ENCODE measurements around the gene PTGER3. TPM values are rescaled to one million over a fixed set of nuclear protein-coding genes. Genes with fewer than 3 reads are reported as not detected.

The PTGER3 gene
- total RNA-seq, 1 experiment from 2014 or later, result 0.09 TPM

DNA sequence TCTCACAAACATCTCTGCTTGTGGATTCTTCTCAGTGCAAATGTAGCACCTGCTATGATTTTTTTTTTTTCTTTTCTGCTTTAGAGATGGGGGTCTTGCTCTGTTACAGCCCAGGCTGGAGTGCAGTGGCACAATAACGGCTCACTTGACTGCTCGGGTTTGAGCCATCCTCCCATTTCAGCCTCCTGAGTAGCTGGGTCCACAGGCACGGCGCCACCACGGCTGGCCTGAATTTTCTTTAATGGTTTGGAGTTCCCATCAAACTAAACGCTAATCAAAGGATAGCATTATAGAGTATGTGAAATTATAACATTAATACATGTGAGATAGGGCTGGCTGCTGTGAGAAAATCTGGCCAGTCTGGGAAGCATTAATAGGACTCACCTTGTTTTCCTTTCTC lies 7.2 kb upstream of the PTGER3 start:
- no peaks in the 10 kb centered on the region for H3K4me1 Mint-ChIP-seq (ENCODE audit: low read depth, unreplicated experiment)
- peaks cover 24% of the 10 kb centered on the region for H3K36me3 Mint-ChIP-seq (ENCODE audit: insufficient read depth, unreplicated experiment)
- peaks cover 20% of the 10 kb centered on the region for H3K27me3 Mint-ChIP-seq (ENCODE audit: unreplicated experiment)
- CTCF ChIA-PET, result no interaction called here
- no peak overlapping the region for H3K4me3 Mint-ChIP-seq (ENCODE audit: low read depth, unreplicated experiment)
- TF ChIP-seq, protein P1, sequence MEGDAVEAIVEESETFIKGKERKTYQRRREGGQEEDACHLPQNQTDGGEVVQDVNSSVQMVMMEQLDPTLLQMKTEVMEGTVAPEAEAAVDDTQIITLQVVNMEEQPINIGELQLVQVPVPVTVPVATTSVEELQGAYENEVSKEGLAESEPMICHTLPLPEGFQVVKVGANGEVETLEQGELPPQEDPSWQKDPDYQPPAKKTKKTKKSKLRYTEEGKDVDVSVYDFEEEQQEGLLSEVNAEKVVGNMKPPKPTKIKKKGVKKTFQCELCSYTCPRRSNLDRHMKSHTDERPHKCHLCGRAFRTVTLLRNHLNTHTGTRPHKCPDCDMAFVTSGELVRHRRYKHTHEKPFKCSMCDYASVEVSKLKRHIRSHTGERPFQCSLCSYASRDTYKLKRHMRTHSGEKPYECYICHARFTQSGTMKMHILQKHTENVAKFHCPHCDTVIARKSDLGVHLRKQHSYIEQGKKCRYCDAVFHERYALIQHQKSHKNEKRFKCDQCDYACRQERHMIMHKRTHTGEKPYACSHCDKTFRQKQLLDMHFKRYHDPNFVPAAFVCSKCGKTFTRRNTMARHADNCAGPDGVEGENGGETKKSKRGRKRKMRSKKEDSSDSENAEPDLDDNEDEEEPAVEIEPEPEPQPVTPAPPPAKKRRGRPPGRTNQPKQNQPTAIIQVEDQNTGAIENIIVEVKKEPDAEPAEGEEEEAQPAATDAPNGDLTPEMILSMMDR (IDR thresholded peaks at IDR 0.05; ENCODE audit: unreplicated experiment), result no peak
- BruUV-seq (replicated peaks), result TSS peak; percentile 3
- intact Hi-C loops (cut with micrococcal nuclease; ENCODE audit: unreplicated experiment), result loop anchor here (10.0 kb wide), 2 partner anchors 620 to 920 kb away; no protein-coding TSS in a partner anchor
- no peak for DNase-seq
- H3K27ac Mint-ChIP-seq (ENCODE audit: unreplicated experiment), result no peak overlapping the region
- no peaks in the 10 kb centered on the region for H3K9me3 Mint-ChIP-seq (ENCODE audit: low read depth, unreplicated experiment)

DNA sequence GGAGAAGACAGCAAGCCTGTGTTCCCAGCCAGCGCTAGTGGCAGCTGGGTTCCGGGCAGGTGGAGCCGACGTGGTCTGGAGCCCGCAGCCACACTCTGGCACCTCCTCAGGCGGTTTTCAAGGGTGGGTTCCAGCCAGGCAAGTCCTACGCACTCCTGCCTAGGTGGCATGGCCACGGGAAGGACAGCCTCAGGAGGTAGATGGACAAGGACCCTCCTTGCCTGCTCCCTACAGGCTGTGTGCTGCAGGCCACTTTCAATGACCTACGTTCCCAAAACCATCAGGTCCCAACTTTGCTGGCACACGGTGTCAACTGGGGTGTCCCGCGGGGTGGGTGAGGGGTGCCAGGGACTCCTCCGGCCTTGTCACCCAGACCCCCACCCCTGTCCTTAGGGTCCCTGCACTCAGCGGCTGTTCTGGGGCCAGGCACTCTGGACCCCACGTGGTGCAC lies 6.7 kb upstream of the PTGER3 start:
- H3K36me3 Mint-ChIP-seq (ENCODE audit: insufficient read depth, unreplicated experiment), result peaks cover 19% of the 10 kb centered on the region
- no TSS peak for BruUV-seq (replicated peaks)
- H3K4me3 Mint-ChIP-seq (ENCODE audit: low read depth, unreplicated experiment), result no peak overlapping the region
- TF ChIP-seq, protein P1 (IDR thresholded peaks at IDR 0.05; ENCODE audit: unreplicated experiment), result no peak
- no peaks in the 10 kb centered on the region for H3K9me3 Mint-ChIP-seq (ENCODE audit: low read depth, unreplicated experiment)
- no peak for DNase-seq
- no peak overlapping the region for H3K27ac Mint-ChIP-seq (ENCODE audit: unreplicated experiment)
- intact Hi-C loops (cut with micrococcal nuclease; ENCODE audit: unreplicated experiment), result loop anchor here (10.0 kb wide), 2 partner anchors 620 to 920 kb away; no protein-coding TSS in a partner anchor
- CTCF ChIA-PET, result no interaction called here
- no peaks in the 10 kb centered on the region for H3K4me1 Mint-ChIP-seq (ENCODE audit: low read depth, unreplicated experiment)
- H3K27me3 Mint-ChIP-seq (ENCODE audit: unreplicated experiment), result peaks cover 20% of the 10 kb centered on the region

DNA sequence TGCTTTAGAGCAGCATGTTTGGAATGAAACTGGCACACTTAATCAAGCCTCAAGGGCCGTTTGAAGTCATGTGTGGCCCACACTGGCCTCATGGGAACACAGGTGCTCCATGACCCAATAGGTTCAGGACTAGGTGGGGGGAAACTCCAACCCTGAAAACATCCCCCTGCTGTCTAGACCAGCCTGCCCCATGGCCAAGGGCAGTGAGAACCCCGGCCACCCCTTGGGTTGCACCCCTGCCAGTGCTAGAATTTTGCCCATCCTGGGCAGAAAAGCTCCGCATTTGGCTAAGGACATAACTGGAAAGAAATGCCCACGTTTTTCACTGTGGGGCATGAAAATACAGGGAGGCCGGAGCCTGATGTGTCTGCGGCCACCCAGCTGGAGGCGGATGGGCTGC lies 6.1 kb upstream of the PTGER3 start:
- H3K27me3 Mint-ChIP-seq (ENCODE audit: unreplicated experiment), result peaks cover 20% of the 10 kb centered on the region
- intact Hi-C loops (cut with micrococcal nuclease; ENCODE audit: unreplicated experiment), result loop anchor here (10.0 kb wide), 2 partner anchors 619 to 919 kb away; no protein-coding TSS in a partner anchor
- no TSS peak for BruUV-seq (replicated peaks)
- no peaks in the 10 kb centered on the region for H3K4me1 Mint-ChIP-seq (ENCODE audit: low read depth, unreplicated experiment)
- peaks cover 18% of the 10 kb centered on the region for H3K36me3 Mint-ChIP-seq (ENCODE audit: insufficient read depth, unreplicated experiment)
- H3K27ac Mint-ChIP-seq (ENCODE audit: unreplicated experiment), result no peak overlapping the region
- H3K9me3 Mint-ChIP-seq (ENCODE audit: low read depth, unreplicated experiment), result no peaks in the 10 kb centered on the region
- TF ChIP-seq, protein P1 (IDR thresholded peaks at IDR 0.05; ENCODE audit: unreplicated experiment), result no peak
- CTCF ChIA-PET, result no interaction called here
- no peak overlapping the region for H3K4me3 Mint-ChIP-seq (ENCODE audit: low read depth, unreplicated experiment)
- no peak for DNase-seq

DNA sequence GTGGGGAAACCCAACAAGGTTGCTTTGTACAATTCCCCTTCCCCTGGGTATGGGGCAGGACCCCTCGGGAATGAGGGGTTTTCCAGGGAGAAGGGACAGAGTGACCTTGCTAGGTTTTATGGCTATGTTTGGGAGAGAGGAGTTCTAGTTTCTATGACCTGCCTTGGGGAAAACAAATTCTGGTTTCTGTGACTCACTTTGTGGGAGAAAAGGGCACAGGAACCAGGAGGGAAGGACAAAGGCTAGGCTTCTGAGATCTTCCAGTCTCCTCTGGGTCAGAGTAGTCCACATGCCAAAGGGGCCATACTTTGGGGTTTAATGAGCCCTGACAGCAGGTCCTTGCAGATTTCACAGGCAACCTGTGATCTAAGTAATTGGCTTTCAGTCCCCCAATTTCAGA lies 5.5 kb upstream of the PTGER3 start:
- peaks cover 18% of the 10 kb centered on the region for H3K36me3 Mint-ChIP-seq (ENCODE audit: insufficient read depth, unreplicated experiment)
- no peak for DNase-seq
- peaks cover 20% of the 10 kb centered on the region for H3K27me3 Mint-ChIP-seq (ENCODE audit: unreplicated experiment)
- no peak overlapping the region for H3K4me3 Mint-ChIP-seq (ENCODE audit: low read depth, unreplicated experiment)
- H3K4me1 Mint-ChIP-seq (ENCODE audit: low read depth, unreplicated experiment), result no peaks in the 10 kb centered on the region
- CTCF ChIA-PET, result no interaction called here
- intact Hi-C loops (cut with micrococcal nuclease; ENCODE audit: unreplicated experiment), result loop anchor here (10.0 kb wide), 2 partner anchors 618 to 918 kb away; no protein-coding TSS in a partner anchor
- H3K27ac Mint-ChIP-seq (ENCODE audit: unreplicated experiment), result peak overlapping the region; percentile 33
- TF ChIP-seq, protein P1 (IDR thresholded peaks at IDR 0.05; ENCODE audit: unreplicated experiment), result no peak
- no peaks in the 10 kb centered on the region for H3K9me3 Mint-ChIP-seq (ENCODE audit: low read depth, unreplicated experiment)
- no TSS peak for BruUV-seq (replicated peaks)

Data from Calu3 (cell line).